Mesendoderm (in vitro differentiated cells): ENCODE measurements around the gene FUT2.
"Not testable (repeated sequence)": the region's sequence is repeated elsewhere in the genome, so short reads cannot be mapped to it uniquely, and the experiment has no call there.

Experiments used
- DNase-seq: peaks from one replicate; pipeline ENCODE4 v3.0.0; 2013
- H2AK5ac ChIP-seq: 2 replicates; pipeline ENCODE4 v1.6.1; 2013; ENCODE audit warnings: low read length, inconsistent platforms
- H2BK120ac ChIP-seq: 2 replicates; pipeline ENCODE4 v1.6.1; 2013; ENCODE audit warnings: low read depth, mild to moderate bottlenecking, low read length, moderate library complexity, mixed read lengths
- H2BK15ac ChIP-seq: replicated peaks from 2 replicates; pipeline ENCODE4 v1.6.1; 2013; ENCODE audit warnings: low read depth, mild to moderate bottlenecking, moderate library complexity
- H2BK5ac ChIP-seq: 2 replicates; pipeline ENCODE4 v1.6.1; 2013; ENCODE audit warnings: low read length, inconsistent platforms
- H3K18ac ChIP-seq: 2 replicates; pipeline ENCODE4 v1.6.1; 2013; ENCODE audit warnings: mild to moderate bottlenecking, low read length, mixed read lengths
- H3K23ac ChIP-seq: one replicate; pipeline ENCODE4 v1.6.1; 2013; ENCODE audit warnings: low read length
- H3K27ac ChIP-seq: 2 replicates; pipeline ENCODE4 v1.5.1; 2013; ENCODE audit warnings: low read depth, mild to moderate bottlenecking, inconsistent platforms, low read length, moderate library complexity
- H3K27me3 ChIP-seq: 2 replicates; pipeline ENCODE4 v1.6.1; 2013; ENCODE audit warnings: low read length, control low read depth, mild to moderate bottlenecking, inconsistent platforms; ENCODE audit not compliant: insufficient read depth, poor library complexity
- H3K36me3 ChIP-seq: 2 replicates; pipeline ENCODE4 v1.6.1; 2013; ENCODE audit warnings: low read length, inconsistent platforms; ENCODE audit not compliant: control insufficient read depth, insufficient read depth
- H3K4ac ChIP-seq: one replicate; pipeline ENCODE4 v1.6.1; 2013; ENCODE audit warnings: low read depth, mild to moderate bottlenecking, low read length, moderate library complexity
- H3K4me1 ChIP-seq: 2 replicates; pipeline ENCODE4 v1.6.1; 2013; ENCODE audit warnings: low read depth, low read length, inconsistent platforms; ENCODE audit not compliant: control insufficient read depth
- H3K4me2 ChIP-seq: 2 replicates; pipeline ENCODE4 v1.6.1; 2013; ENCODE audit warnings: low read length
- H3K4me3 ChIP-seq: 2 replicates; pipeline ENCODE4 v1.5.1; 2013; ENCODE audit warnings: mild to moderate bottlenecking, low read length
- H3K56ac ChIP-seq: one replicate; pipeline ENCODE4 v1.6.1; 2013; ENCODE audit warnings: low read length
- H3K79me1 ChIP-seq: 2 replicates; pipeline ENCODE4 v1.6.1; 2013; ENCODE audit warnings: low read length, inconsistent platforms
- H3K79me2 ChIP-seq: 2 replicates; pipeline ENCODE4 v1.6.1; 2013; ENCODE audit warnings: mild to moderate bottlenecking, low read length; ENCODE audit not compliant: control insufficient read depth, insufficient read depth
- H3K9ac ChIP-seq: 2 replicates; pipeline ENCODE4 v1.6.1; 2013; ENCODE audit warnings: low read length, inconsistent platforms
- H4K5ac ChIP-seq: one replicate; pipeline ENCODE4 v1.6.1; 2013; ENCODE audit warnings: low read length
- H4K8ac ChIP-seq: one replicate; pipeline ENCODE4 v1.6.1; 2013; ENCODE audit warnings: low read depth, mild to moderate bottlenecking, control low read depth, low read length, moderate library complexity
- WGBS: extraction: QIAGEN DNeasy Blood & Tissue Kit; methylation state at CpG from one replicate; pipeline ENCODE4 v1.1.7; 2013; ENCODE audit warnings: low lambda C conversion rate, missing lambda C conversion rate; ENCODE audit not compliant: insufficient coverage; ENCODE audit errors: extremely low coverage; 5-methylcytosine and 5-hydroxymethylcytosine counted together

The FUT2 gene

GRCh38 chr19:48685583-48685982 is 10.2 kb upstream of the FUT2 start:
- no peak overlapping the region for H3K9ac ChIP-seq
- no peak overlapping the region for H2BK5ac ChIP-seq
- H3K27ac ChIP-seq: no peak overlapping the region
- no peak overlapping the region for H3K4me3 ChIP-seq
- H3K36me3 ChIP-seq: no peaks in the 10 kb centered on the region
- no peaks in the 10 kb centered on the region for H3K79me1 ChIP-seq
- no peaks in the 10 kb centered on the region for H3K27me3 ChIP-seq
- peak overlapping the region; percentile 15 for H3K56ac ChIP-seq
- no peak overlapping the region for H3K4ac ChIP-seq
- H3K18ac ChIP-seq: no peak overlapping the region
- WGBS: no CpG with 5 or more reads among the region's 9 CpGs
- DNase-seq: no peak
- H2BK120ac ChIP-seq: no peak overlapping the region
- no peak overlapping the region for H3K4me2 ChIP-seq
- H4K5ac ChIP-seq: no peak overlapping the region
- no peak overlapping the region for H3K23ac ChIP-seq
- no peaks in the 10 kb centered on the region for H3K79me2 ChIP-seq
- H2AK5ac ChIP-seq: no peak overlapping the region
- H2BK15ac ChIP-seq: no peak overlapping the region
- no peaks in the 10 kb centered on the region for H3K4me1 ChIP-seq
- no peak overlapping the region for H4K8ac ChIP-seq

DNA sequence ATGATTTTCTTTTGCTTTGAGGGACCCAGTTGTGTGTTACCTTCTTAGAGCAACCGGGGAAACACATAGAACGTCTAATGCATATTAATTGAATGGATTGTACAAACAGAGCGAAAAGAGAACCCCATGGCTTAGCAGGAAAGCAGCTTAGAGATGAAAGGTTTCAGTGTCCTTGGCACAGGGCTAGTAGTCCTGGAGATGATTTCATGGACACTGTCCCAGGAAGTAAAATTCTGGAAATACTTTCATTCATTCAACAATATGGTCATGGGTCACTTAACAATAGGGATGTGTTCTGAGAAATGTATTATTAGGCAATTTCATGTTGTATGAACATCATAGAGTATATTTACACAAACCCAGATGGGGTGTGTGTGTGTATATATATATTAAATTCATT is 9.7 kb upstream of the FUT2 start:
- no peak overlapping the region for H3K9ac ChIP-seq
- H3K27me3 ChIP-seq: no peaks in the 10 kb centered on the region
- no peak overlapping the region for H3K4me3 ChIP-seq
- no peak overlapping the region for H3K4me2 ChIP-seq
- H3K36me3 ChIP-seq: no peaks in the 10 kb centered on the region
- DNase-seq: no peak
- WGBS: no CpG with 5 or more reads among the region's 3 CpGs
- no peak overlapping the region for H3K4ac ChIP-seq
- no peaks in the 10 kb centered on the region for H3K4me1 ChIP-seq
- H2BK120ac ChIP-seq: no peak overlapping the region
- no peak overlapping the region for H4K8ac ChIP-seq
- H3K27ac ChIP-seq: no peak overlapping the region
- no peak overlapping the region for H3K56ac ChIP-seq
- no peak overlapping the region for H3K23ac ChIP-seq
- H3K79me2 ChIP-seq: no peaks in the 10 kb centered on the region
- H2BK15ac ChIP-seq: no peak overlapping the region
- no peak overlapping the region for H4K5ac ChIP-seq
- H3K79me1 ChIP-seq: no peaks in the 10 kb centered on the region
- H2BK5ac ChIP-seq: no peak overlapping the region
- no peak overlapping the region for H2AK5ac ChIP-seq
- no peak overlapping the region for H3K18ac ChIP-seq

GRCh38 chr19:48686637-48687036 is 9.1 kb upstream of the FUT2 start:
- H2BK120ac ChIP-seq, H3K79me1 ChIP-seq, H2AK5ac ChIP-seq, H3K79me2 ChIP-seq, H3K9ac ChIP-seq, H3K56ac ChIP-seq, H4K5ac ChIP-seq, H2BK5ac ChIP-seq, H3K36me3 ChIP-seq, H3K4ac ChIP-seq, H3K4me3 ChIP-seq, H3K4me2 ChIP-seq, DNase-seq, H3K27me3 ChIP-seq, H3K23ac ChIP-seq, H2BK15ac ChIP-seq, H3K4me1 ChIP-seq, H3K27ac ChIP-seq, H4K8ac ChIP-seq, H3K18ac ChIP-seq: not testable (repeated sequence)
- no CpG with 5 or more reads among the region's 7 CpGs for WGBS

DNA sequence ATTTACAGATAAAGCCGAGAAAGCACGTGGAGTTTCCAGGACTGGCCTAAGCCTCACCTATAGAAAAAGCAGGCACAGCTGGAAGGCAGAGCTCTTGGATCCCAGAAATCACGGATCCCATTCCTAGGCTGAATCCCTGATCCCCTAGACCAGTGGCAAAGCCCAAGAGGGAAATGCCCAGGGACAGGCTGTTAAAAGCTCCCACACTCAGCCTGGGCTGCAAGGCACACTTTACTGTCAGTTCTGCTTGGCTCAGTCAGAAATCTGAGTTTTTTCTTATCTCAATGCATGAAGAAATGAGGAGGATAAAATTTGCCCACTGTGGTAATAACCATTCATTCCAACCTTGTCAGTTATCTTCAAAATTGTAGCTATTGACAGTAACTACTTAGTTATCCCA is 8.0 kb upstream of the FUT2 start:
- Histone ChIP-seq H3K4me3 (no peak overlapping the region), H3K27me3 (no peaks in the 10 kb centered on the region), H3K9ac (no peak overlapping the region), H2AK5ac (no peak overlapping the region), H4K5ac (no peak overlapping the region), H3K79me2 (no peaks in the 10 kb centered on the region), H3K4me1 (no peaks in the 10 kb centered on the region), H3K27ac (no peak overlapping the region), H3K79me1 (no peaks in the 10 kb centered on the region), H3K4me2 (no peak overlapping the region), H2BK15ac (no peak overlapping the region), H3K4ac (no peak overlapping the region), H2BK120ac (no peak overlapping the region), H4K8ac (no peak overlapping the region), H3K23ac (no peak overlapping the region), H3K18ac (no peak overlapping the region), H3K36me3 (no peaks in the 10 kb centered on the region), H2BK5ac (no peak overlapping the region), H3K56ac (no peak overlapping the region)
- DNase-seq: no peak
- WGBS: no CpG with 5 or more reads among the region's 3 CpGs

DNA sequence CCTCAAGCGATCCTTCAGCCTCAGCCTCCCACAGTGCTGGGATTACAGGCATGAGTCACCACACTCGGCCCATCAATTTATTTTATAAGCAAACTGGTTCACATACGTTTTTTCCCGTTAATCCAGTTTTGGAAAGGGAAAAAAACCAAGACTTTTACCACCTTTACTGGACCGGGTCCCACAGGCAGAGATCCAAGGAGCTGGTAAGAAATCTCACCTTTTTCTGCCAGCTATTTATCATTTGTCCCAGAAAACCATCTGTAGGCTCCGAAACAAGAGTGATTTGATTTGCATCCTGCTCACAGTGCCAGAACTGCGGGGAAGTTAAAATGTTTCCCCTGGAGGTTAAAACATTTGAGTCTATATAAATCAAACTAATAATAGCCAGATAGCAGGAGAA is 6.3 kb upstream of the FUT2 start:
- no peaks in the 10 kb centered on the region for H3K4me1 ChIP-seq
- H3K56ac ChIP-seq: no peak overlapping the region
- H4K8ac ChIP-seq: no peak overlapping the region
- H3K79me1 ChIP-seq: no peaks in the 10 kb centered on the region
- H3K4me2 ChIP-seq: no peak overlapping the region
- no peak overlapping the region for H3K9ac ChIP-seq
- WGBS: no CpG with 5 or more reads among the region's 7 CpGs
- no peak overlapping the region for H2BK5ac ChIP-seq
- no peak overlapping the region for H2AK5ac ChIP-seq
- H2BK120ac ChIP-seq: no peak overlapping the region
- H2BK15ac ChIP-seq: no peak overlapping the region
- H3K27me3 ChIP-seq: no peaks in the 10 kb centered on the region
- H3K27ac ChIP-seq: no peak overlapping the region
- no peak for DNase-seq
- no peak overlapping the region for H3K4ac ChIP-seq
- H3K23ac ChIP-seq: no peak overlapping the region
- H3K18ac ChIP-seq: no peak overlapping the region
- no peaks in the 10 kb centered on the region for H3K36me3 ChIP-seq
- H4K5ac ChIP-seq: no peak overlapping the region
- H3K4me3 ChIP-seq: no peak overlapping the region
- no peaks in the 10 kb centered on the region for H3K79me2 ChIP-seq

- not testable (repeated sequence) for H4K5ac ChIP-seq, H3K23ac ChIP-seq, H3K79me1 ChIP-seq, H3K56ac ChIP-seq, H3K9ac ChIP-seq, H3K4me1 ChIP-seq, H2BK5ac ChIP-seq, H2BK15ac ChIP-seq, H3K18ac ChIP-seq, H3K27me3 ChIP-seq, H3K79me2 ChIP-seq, H2BK120ac ChIP-seq, H3K4me3 ChIP-seq, H3K27ac ChIP-seq, DNase-seq, H3K4ac ChIP-seq, H3K36me3 ChIP-seq, H2AK5ac ChIP-seq, H4K8ac ChIP-seq, H3K4me2 ChIP-seq
- no CpG with 5 or more reads among the region's 9 CpGs for WGBS
Observed at GRCh38 chr19:48693629-48694028, 2.1 kb upstream of the FUT2 start.
